GM06990 (cell line): ENCODE data around the gene CD81.

Experiments
- DNase-seq: peaks from one replicate; pipeline ENCODE4 v3.0.0-alpha.2; 2011; ENCODE audit not compliant: insufficient read length; ENCODE audit errors: extremely low read depth
- H3K27me3 ChIP-seq: replicated peaks from 2 replicates; pipeline ENCODE4 v1.6.0; 2011; ENCODE audit warnings: low read length; ENCODE audit not compliant: control insufficient read depth, insufficient read depth
- H3K36me3 ChIP-seq: 2 replicates; pipeline ENCODE4 v1.5.1; 2011; ENCODE audit warnings: low read length; ENCODE audit not compliant: control insufficient read depth, insufficient read depth
- H3K4me3 ChIP-seq: replicated peaks from 2 replicates; pipeline ENCODE4 v1.5.1; 2011; ENCODE audit warnings: low read depth, mild to moderate bottlenecking, control low read depth, low read length
- CTCF ChIP-seq: IDR thresholded peaks from 2 replicates; pipeline ENCODE4 v1.5.1; 2011; ENCODE audit warnings: low read length, control low read depth, mild to moderate bottlenecking, inconsistent platforms; ENCODE audit not compliant: insufficient read depth, poor library complexity, severe bottlenecking

The CD81 gene

DNA sequence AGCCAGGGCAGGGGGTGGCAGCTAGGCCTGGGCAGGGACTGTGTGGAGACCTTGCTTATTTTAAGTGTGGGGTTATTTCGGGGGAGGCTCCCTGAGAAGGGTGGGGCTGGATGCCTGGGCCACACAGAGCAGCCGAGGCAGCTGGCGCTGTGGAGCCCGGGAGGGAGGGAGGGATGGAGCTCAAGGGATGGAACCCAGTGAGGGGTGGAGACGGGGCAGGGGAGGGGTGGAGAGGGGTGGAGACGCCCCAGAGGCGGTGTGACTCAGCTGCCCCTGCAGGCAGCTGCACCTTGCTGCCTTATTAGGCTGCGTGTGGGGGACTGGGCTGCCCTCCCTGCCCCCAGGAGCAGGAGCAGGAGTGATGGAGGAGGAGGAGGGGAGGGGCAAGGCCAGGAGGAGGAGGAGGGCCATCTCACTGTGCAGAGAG is 13.6 kb downstream of the CD81 start:
- H3K27me3 ChIP-seq: no peaks in the 10 kb centered on the region
- no peak for TF ChIP-seq CTCF
- no peak for DNase-seq
- no peak overlapping the region for H3K4me3 ChIP-seq
- peaks cover 27% of the 10 kb centered on the region for H3K36me3 ChIP-seq

DNA sequence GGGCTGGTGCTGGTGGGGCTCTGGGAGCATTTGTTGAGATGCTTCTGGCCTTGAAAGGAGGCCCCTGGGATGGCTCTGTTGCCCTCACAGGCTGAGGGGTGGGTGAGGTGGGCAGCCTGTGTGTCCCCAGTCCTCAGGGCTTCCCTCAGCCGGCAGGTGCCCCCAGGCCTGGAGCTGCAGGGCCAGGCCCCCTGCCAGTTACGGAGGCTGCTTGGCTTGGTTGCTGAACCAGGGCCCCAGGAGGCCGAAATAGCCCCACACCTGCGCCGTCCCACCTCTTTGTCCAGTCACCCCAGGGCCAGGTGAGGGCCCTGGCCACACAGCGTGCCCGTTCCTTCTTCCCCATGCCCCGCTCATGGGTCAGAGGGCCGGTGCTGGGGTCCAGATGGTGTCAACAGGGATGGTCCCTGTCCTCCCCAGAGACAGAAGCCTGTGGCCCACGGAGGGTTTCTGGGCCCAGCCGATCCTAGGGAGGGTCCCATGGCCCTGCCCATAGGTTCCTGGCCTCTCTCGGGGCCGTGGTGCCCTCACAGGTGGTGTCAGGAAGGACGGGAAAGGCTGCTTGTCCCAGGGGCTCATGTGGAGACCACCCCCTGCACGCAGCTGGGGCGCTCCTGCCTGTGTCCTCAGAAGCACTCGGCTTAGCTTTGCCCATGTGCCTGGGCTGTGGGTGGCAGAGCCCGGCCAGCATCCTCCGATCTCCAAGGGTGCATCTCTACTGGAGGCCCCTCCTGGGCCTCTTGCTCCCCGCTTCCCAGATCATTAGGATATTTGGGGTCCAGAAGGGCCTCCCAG is 14.3 kb downstream of the CD81 start:
- no peak for DNase-seq
- no peak overlapping the region for H3K4me3 ChIP-seq
- no peaks in the 10 kb centered on the region for H3K27me3 ChIP-seq
- peaks cover 30% of the 10 kb centered on the region for H3K36me3 ChIP-seq
- no peak for TF ChIP-seq CTCF

DNA sequence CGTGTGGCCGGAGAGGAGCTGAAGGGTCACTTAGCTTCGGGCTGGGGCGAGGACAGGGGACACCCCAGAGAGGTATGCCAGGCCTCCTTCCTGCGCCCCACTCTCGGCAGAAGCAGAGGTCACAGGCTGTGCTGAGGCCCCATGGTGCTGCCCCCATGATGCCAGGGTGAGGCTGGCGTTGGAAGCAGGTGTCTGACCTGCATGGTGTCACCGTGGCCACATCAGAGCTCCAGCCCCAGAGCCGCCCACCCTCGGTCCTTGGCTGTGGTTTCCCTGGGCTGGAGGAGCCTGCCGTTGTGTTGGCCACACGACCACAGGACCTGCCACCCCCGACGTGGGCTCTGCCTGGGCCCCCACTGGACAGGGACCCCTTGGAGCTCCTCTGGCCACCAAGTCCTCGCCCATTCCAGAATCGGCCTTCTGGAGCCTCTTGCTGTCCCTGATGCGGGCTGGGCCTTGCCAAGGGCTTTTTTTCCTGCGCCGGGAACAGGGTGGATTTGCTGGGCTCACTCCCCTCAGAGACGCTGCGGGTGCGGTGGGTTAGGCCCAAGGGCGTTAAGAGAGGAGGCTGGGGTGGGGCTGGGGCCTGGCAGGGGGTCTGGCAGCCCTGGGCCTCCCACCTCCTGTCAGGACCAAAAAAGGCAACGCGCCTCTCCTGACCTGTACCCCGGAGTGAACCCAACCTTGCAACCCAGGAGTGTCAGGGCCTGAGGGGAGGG is 15.3 kb downstream of the CD81 start:
- TF ChIP-seq CTCF: no peak
- Histone ChIP-seq H3K27me3 (no peaks in the 10 kb centered on the region), H3K36me3 (peaks cover 36% of the 10 kb centered on the region), H3K4me3 (no peak overlapping the region)
- DNase-seq: no peak

DNA sequence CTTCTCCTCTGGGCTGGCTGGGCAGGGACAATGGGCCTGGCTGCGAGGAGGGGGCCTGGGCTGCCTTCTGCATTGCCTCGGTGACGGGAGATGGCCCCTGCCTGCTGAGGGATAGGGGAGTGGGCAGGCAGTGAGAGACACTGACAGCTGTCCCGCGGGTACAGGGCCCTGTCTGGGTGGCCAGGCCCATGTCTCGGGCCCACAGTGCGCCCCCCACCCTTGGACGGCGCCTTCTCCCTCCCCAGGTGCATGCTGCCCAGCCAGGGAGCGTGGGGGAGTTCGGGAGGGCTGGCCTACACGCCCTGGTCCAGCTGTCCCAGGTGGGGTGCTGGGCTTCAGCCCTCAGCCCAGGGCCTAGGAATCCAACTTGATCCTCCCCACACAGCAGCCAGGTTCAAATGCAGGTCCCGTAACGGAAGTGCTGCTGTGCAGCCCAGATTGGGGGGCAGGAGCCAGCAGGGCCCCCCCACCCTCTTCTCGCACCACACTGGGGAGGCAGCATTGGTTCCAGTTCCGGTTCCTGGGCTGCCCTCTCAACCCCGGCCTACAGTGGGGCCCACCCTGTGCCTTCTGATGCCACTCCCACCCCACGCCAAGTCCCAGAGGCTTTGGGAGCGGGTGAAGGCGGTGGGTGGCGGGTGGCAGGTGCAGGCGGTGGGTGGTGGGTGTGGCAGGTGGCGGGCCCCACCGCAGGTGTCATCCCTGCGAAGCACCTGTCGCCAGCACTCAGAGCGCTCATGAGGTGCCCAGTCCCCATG is 16.2 kb downstream of the CD81 start:
- peaks cover 36% of the 10 kb centered on the region for H3K36me3 ChIP-seq
- DNase-seq: peak; percentile 51

More for the DNA sequence above, 16.2 kb downstream of the CD81 start:
- TF ChIP-seq CTCF: no peak
- Histone ChIP-seq H3K4me3 (no peak overlapping the region), H3K27me3 (no peaks in the 10 kb centered on the region)
